ENCODE measurements around the gene PWWP2B.
"Not testable (repeated sequence)": the region's sequence is repeated elsewhere in the genome, so short reads cannot be mapped to it uniquely, and the experiment has no call there.

The PWWP2B gene

DNA sequence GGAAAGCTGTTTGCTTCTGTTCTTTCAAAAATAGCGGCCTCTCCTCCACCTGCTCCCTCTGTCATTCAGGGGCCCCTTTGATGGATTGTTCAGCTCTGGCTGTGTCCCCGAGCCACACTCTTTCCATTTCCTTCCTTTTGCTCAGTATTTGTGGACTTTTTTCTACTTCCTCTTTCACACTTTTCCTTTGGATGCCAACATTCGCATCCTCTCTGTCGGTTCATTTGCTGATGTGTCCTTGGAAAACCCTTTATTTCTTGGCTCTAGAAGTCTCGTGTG lies 11.7 kb upstream of the PWWP2B start:
- DNase-seq: no peak
- H3K4me3 Mint-ChIP-seq: no peak overlapping the region
- TF ChIP-seq, protein P1, sequence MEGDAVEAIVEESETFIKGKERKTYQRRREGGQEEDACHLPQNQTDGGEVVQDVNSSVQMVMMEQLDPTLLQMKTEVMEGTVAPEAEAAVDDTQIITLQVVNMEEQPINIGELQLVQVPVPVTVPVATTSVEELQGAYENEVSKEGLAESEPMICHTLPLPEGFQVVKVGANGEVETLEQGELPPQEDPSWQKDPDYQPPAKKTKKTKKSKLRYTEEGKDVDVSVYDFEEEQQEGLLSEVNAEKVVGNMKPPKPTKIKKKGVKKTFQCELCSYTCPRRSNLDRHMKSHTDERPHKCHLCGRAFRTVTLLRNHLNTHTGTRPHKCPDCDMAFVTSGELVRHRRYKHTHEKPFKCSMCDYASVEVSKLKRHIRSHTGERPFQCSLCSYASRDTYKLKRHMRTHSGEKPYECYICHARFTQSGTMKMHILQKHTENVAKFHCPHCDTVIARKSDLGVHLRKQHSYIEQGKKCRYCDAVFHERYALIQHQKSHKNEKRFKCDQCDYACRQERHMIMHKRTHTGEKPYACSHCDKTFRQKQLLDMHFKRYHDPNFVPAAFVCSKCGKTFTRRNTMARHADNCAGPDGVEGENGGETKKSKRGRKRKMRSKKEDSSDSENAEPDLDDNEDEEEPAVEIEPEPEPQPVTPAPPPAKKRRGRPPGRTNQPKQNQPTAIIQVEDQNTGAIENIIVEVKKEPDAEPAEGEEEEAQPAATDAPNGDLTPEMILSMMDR (IDR thresholded peaks at IDR 0.05): no peak
- H3K27ac Mint-ChIP-seq: peak overlapping the region; percentile 55
- peaks cover 11% of the 10 kb centered on the region for H3K36me3 Mint-ChIP-seq (ENCODE audit: low read depth)
- peaks cover 11% of the 10 kb centered on the region for H3K9me3 Mint-ChIP-seq
- H3K4me1 Mint-ChIP-seq: peaks cover 50% of the 10 kb centered on the region
- peaks cover 8% of the 10 kb centered on the region for H3K27me3 Mint-ChIP-seq (ENCODE audit: low read depth, poor library complexity)

- Mint-ChIP-seq H3K4me1 (peaks cover 55% of the 10 kb centered on the region), H3K4me3 (no peak overlapping the region), H3K9me3 (peaks cover 11% of the 10 kb centered on the region), H3K27me3 (ENCODE audit: low read depth, poor library complexity) (peaks cover 8% of the 10 kb centered on the region), H3K27ac (peak overlapping the region; percentile 55), H3K36me3 (ENCODE audit: low read depth) (peaks cover 11% of the 10 kb centered on the region)
- DNase-seq: no peak
- TF ChIP-seq, protein P1 (IDR thresholded peaks at IDR 0.05): no peak
These were observed 11.1 kb upstream of the PWWP2B start for GRCh38 chr10:132385721-132386418.

GRCh38 chr10:132386419-132386831 lies 10.6 kb upstream of the PWWP2B start:
- Mint-ChIP-seq H3K27ac (no peak overlapping the region), H3K4me1 (peaks cover 61% of the 10 kb centered on the region), H3K9me3 (peaks cover 9% of the 10 kb centered on the region), H3K4me3 (no peak overlapping the region), H3K36me3 (ENCODE audit: low read depth) (peaks cover 9% of the 10 kb centered on the region), H3K27me3 (ENCODE audit: low read depth, poor library complexity) (peaks cover 10% of the 10 kb centered on the region)
- no peak for DNase-seq
- TF ChIP-seq, protein P1 (IDR thresholded peaks at IDR 0.05): no peak

GRCh38 chr10:132386896-132387295 lies 10.1 kb upstream of the PWWP2B start:
- H3K4me1 Mint-ChIP-seq: peaks cover 62% of the 10 kb centered on the region
- not testable (repeated sequence) for H3K27ac Mint-ChIP-seq; H3K27me3 Mint-ChIP-seq (ENCODE audit: low read depth, poor library complexity); DNase-seq; H3K9me3 Mint-ChIP-seq; H3K4me3 Mint-ChIP-seq; H3K36me3 Mint-ChIP-seq (ENCODE audit: low read depth)

- TF ChIP-seq, protein P1 (IDR thresholded peaks at IDR 0.05): peak; percentile 29
- peaks cover 55% of the 10 kb centered on the region for H3K4me1 Mint-ChIP-seq
- peak; percentile 87 for DNase-seq
- peak overlapping the region; percentile 45 for H3K27ac Mint-ChIP-seq
- no peaks in the 10 kb centered on the region for H3K36me3 Mint-ChIP-seq (ENCODE audit: low read depth)
- H3K4me3 Mint-ChIP-seq: peak overlapping the region; percentile 58
- peaks cover 16% of the 10 kb centered on the region for H3K27me3 Mint-ChIP-seq (ENCODE audit: low read depth, poor library complexity)
- peaks cover 9% of the 10 kb centered on the region for H3K9me3 Mint-ChIP-seq
These were observed 9.2 kb upstream of the PWWP2B start for GRCh38 chr10:132387764-132388210.

DNA sequence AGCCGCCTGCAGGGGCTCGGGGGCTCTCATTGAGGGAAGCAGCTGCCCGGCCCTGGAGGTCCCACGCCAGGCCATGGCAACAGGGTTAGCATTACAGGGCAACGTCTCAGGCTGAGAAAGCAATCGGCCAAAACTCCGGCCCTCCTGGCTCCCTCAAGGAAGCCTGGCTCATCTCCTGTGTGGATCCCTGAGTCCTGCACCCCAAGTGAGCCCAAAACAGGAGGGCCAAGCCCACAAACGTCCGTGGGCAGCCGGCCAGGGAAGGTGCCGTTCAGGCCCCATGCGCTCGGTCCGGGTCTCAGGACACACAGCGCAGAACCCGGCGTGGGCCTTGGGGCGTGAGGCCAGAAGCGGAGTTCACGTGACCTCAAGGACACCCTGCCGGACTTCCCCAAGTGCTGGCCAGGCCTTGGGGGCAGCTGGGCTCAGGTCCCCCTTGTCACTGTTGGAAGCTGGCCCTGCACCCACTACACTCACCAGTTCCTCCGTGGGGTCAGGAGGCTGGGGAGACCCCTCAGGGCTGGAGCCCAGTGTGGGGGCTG lies 8.0 kb upstream of the PWWP2B start:
- Mint-ChIP-seq H3K4me3 (no peak overlapping the region), H3K27ac (no peak overlapping the region), H3K27me3 (ENCODE audit: low read depth, poor library complexity) (peaks cover 17% of the 10 kb centered on the region), H3K4me1 (peaks cover 48% of the 10 kb centered on the region), H3K36me3 (ENCODE audit: low read depth) (no peaks in the 10 kb centered on the region), H3K9me3 (peaks cover 9% of the 10 kb centered on the region)
- DNase-seq: peak; percentile 48
- TF ChIP-seq, protein P1 (IDR thresholded peaks at IDR 0.05): no peak

Data from nephron progenitor cell (in vitro differentiated cells).